ENCODE measurements around the gene TFDP2. TPM values are rescaled to one million over a fixed set of nuclear protein-coding genes. Genes with fewer than 3 reads are reported as not detected.

Gene TFDP2
- total and polyA plus RNA-seq, 9 of the 15 experiments (the other 6 are each of a cell fraction or from before 2014, with no cell fraction given): 95.6 to 179 (median 126) TPM

GRCh38 chr3:141959589-141960554, 189.5 kb downstream of the TFDP2 start:
- Histone ChIP-seq H3K27ac (ENCODE audit: extremely low read depth, low read depth, low read length) (no peak overlapping the region), H3K9ac (ENCODE audit: insufficient read depth in 1 of 2, low read depth in 2 of 2, low read length in 2 of 2) (no peak overlapping the region), H3K4me2 (ENCODE audit: insufficient read depth, low read length) (no peak overlapping the region), H3K4me3 (no peak overlapping the region), H3K9me1 (ENCODE audit: control insufficient read depth, insufficient read depth, low read length) (no peaks in the 10 kb centered on the region), H3K36me3 (ENCODE audit: control insufficient read depth, insufficient read depth, low read length) (peaks cover 83% of the 10 kb centered on the region), H3K9me3 (replicated peaks; ENCODE audit: control insufficient read depth, insufficient read depth, low read depth, low read length) (no peaks in the 10 kb centered on the region), H3K27me3 (ENCODE audit: control insufficient read depth in 2 of 2, insufficient read depth in 2 of 2, low read length in 2 of 2) (no peaks in the 10 kb centered on the region), H4K20me1 (replicated peaks; ENCODE audit: control insufficient read depth, insufficient read depth, low read length) (no peaks in the 10 kb centered on the region), H2AFZ (ENCODE audit: low read depth, low read length) (no peak overlapping the region), H3K79me2 (ENCODE audit: control insufficient read depth, insufficient read depth, low read length) (no peaks in the 10 kb centered on the region), H3K4me1 (replicated peaks in 1 of 2; ENCODE audit: control insufficient read depth in 2 of 2, insufficient read depth in 2 of 2, low read length in 2 of 2) (no peaks in the 10 kb centered on the region)
- BruUV-seq (replicated peaks): no TSS peak
- POLR2A ChIA-PET: no interaction called here
- WGBS (ENCODE audit: insufficient coverage, low coverage, missing lambda C conversion rate): 87% methylated on average over 8 of the region's 8 CpGs
- no peak for DNase-seq (ENCODE audit: extremely low read depth in 1 of 4, low spot score in 3 of 4)
- TF ChIP-seq CEBPB (tag; IDR thresholded peaks at IDR 0.05): 0 out of 2 replicates have a peak, but pooled peaks have one; percentile 27
- no peak for TF ChIP-seq CREBBP (IDR thresholded peaks at IDR 0.05; ENCODE audit: low read depth, low read length)
- intact Hi-C loops (cut with micrococcal nuclease) (no loop called here), in situ Hi-C loops (cut with MboI) (loop anchor here (5.0 kb wide), 1 partner anchor 322 kb away; no protein-coding TSS in a partner anchor)
- CTCF ChIA-PET (ENCODE audit: low intra/inter-chr PET ratio): no interaction called here
- no peak for ATAC-seq
- FAIRE-seq: no peak

DNA sequence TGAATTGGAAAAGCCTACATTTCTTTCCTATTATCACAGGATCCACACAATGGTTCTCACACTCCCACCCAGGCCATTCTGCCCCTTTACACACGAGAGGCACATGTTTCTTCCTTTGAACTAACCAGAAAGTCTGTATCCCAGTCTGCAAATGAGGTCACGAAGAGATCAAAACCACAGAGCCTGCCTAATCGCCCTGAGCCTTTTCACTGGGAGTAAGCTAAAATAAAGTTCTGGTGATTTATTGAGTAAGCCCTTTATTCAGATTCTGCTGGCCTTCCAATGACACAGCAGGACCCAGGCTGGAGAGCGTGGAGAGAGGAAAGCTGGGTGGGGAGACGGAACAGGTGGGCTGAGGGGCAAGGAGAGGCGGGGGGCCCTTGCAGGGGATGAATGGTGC, 194.2 kb downstream of the TFDP2 start:
- ChIA-PET POLR2A (interaction anchor here (0.8 kb wide), 1 partner anchor 9 kb away, joined by 5 read pairs; no protein-coding TSS in a partner anchor), CTCF (ENCODE audit: low intra/inter-chr PET ratio) (interaction anchor here (1.0 kb wide), 1 partner anchor 38 kb away, joined by 3 read pairs; no protein-coding TSS in a partner anchor)
- Histone ChIP-seq H3K9ac (ENCODE audit: insufficient read depth in 1 of 2, low read depth in 2 of 2, low read length in 2 of 2) (no peak overlapping the region), H3K9me3 (replicated peaks; ENCODE audit: control insufficient read depth, insufficient read depth, low read depth, low read length) (no peaks in the 10 kb centered on the region), H3K79me2 (ENCODE audit: control insufficient read depth, insufficient read depth, low read length) (no peaks in the 10 kb centered on the region), H3K4me1 (replicated peaks in 1 of 2; ENCODE audit: control insufficient read depth in 2 of 2, insufficient read depth in 2 of 2, low read length in 2 of 2) (no peaks in the 10 kb centered on the region), H3K9me1 (ENCODE audit: control insufficient read depth, insufficient read depth, low read length) (no peaks in the 10 kb centered on the region), H3K4me2 (ENCODE audit: insufficient read depth, low read length) (no peak overlapping the region), H3K27me3 (ENCODE audit: control insufficient read depth in 2 of 2, insufficient read depth in 2 of 2, low read length in 2 of 2) (no peaks in the 10 kb centered on the region), H3K27ac (ENCODE audit: extremely low read depth, low read depth, low read length) (no peak overlapping the region), H3K36me3 (ENCODE audit: control insufficient read depth, insufficient read depth, low read length) (peaks cover 70% of the 10 kb centered on the region), H2AFZ (ENCODE audit: low read depth, low read length) (no peak overlapping the region), H3K4me3 (no peak overlapping the region), H4K20me1 (replicated peaks; ENCODE audit: control insufficient read depth, insufficient read depth, low read length) (no peaks in the 10 kb centered on the region)
- no peak for DNase-seq (ENCODE audit: extremely low read depth in 1 of 4, low spot score in 3 of 4)
- FAIRE-seq: no peak
- intact Hi-C loops (cut with micrococcal nuclease): no loop called here
- no peak for ATAC-seq
- WGBS (ENCODE audit: insufficient coverage, low coverage, missing lambda C conversion rate): 90% methylated on average over 6 of the region's 6 CpGs
- no TSS peak for BruUV-seq (replicated peaks)
- in situ Hi-C loops (cut with MboI): no loop called here
- TF ChIP-seq, protein P1, sequence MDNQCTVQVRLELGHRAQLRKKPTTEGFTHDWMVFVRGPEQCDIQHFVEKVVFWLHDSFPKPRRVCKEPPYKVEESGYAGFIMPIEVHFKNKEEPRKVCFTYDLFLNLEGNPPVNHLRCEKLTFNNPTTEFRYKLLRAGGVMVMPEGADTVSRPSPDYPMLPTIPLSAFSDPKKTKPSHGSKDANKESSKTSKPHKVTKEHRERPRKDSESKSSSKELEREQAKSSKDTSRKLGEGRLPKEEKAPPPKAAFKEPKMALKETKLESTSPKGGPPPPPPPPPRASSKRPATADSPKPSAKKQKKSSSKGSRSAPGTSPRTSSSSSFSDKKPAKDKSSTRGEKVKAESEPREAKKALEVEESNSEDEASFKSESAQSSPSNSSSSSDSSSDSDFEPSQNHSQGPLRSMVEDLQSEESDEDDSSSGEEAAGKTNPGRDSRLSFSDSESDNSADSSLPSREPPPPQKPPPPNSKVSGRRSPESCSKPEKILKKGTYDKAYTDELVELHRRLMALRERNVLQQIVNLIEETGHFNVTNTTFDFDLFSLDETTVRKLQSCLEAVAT (IDR thresholded peaks at IDR 0.05): no peak
- no peak for TF ChIP-seq LCOR (CRISPR knock-in tag; IDR thresholded peaks at IDR 0.05)
- TF ChIP-seq, protein P2, sequence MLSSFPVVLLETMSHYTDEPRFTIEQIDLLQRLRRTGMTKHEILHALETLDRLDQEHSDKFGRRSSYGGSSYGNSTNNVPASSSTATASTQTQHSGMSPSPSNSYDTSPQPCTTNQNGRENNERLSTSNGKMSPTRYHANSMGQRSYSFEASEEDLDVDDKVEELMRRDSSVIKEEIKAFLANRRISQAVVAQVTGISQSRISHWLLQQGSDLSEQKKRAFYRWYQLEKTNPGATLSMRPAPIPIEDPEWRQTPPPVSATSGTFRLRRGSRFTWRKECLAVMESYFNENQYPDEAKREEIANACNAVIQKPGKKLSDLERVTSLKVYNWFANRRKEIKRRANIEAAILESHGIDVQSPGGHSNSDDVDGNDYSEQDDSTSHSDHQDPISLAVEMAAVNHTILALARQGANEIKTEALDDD (IDR thresholded peaks at IDR 0.05): no peak
- no peak for TF ChIP-seq NRF1 (conservative IDR thresholded peaks at IDR 0.05 in 1 of 2, IDR thresholded peaks at IDR 0.05 in 1 of 2)
- TF ChIP-seq ZNF740 (CRISPR knock-in tag; IDR thresholded peaks at IDR 0.05): no peak
- no peak for TF ChIP-seq ZNF740 (tag; IDR thresholded peaks at IDR 0.05)
- no peak for TF ChIP-seq ZNF133 (CRISPR knock-in tag; IDR thresholded peaks at IDR 0.05)

Measured in K562 (cell line).